Inferior parietal cortex (tissue), 1 donor: Measurements from ENCODE around the gene WNT9A.
"Not testable (repeated sequence)": the region's sequence is repeated elsewhere in the genome, so short reads cannot be mapped to it uniquely, and the experiment has no call there.

Experiments used
- DNase-seq: peaks from one replicate; pipeline ENCODE4 v3.0.0-alpha.2; 2016; ENCODE audit errors: extremely low spot score

The WNT9A gene

GRCh38 chr1:227910511-227911153 is 37.1 kb downstream of the WNT9A start:
- no peak for DNase-seq

GRCh38 chr1:227909923-227910328 is 37.8 kb downstream of the WNT9A start:
- not testable (repeated sequence) for DNase-seq

- DNase-seq, result no peak
These were observed 38.5 kb downstream of the WNT9A start for GRCh38 chr1:227909188-227909587.

GRCh38 chr1:227908359-227908758 is 39.4 kb downstream of the WNT9A start:
- DNase-seq, result no peak

- no peak for DNase-seq
These were observed 40.2 kb downstream of the WNT9A start for GRCh38 chr1:227907439-227908015.

GRCh38 chr1:227906550-227907071 is 41.1 kb downstream of the WNT9A start:
- no peak for DNase-seq

- no peak for DNase-seq
These were observed 41.9 kb downstream of the WNT9A start for GRCh38 chr1:227905573-227906487.

- DNase-seq, result no peak
These were observed 43.0 kb downstream of the WNT9A start for GRCh38 chr1:227904541-227905335.

GRCh38 chr1:227903614-227904501 is 43.9 kb downstream of the WNT9A start:
- DNase-seq, result no peak

GRCh38 chr1:227903061-227903521 is 44.6 kb downstream of the WNT9A start:
- no peak for DNase-seq

- DNase-seq, result no peak
These were observed 45.1 kb downstream of the WNT9A start for GRCh38 chr1:227902641-227902990.

- no peak for DNase-seq
These were observed 45.7 kb downstream of the WNT9A start for GRCh38 chr1:227901906-227902640.

- DNase-seq, result no peak
These were observed 46.4 kb downstream of the WNT9A start for GRCh38 chr1:227901239-227901905.

- no peak for DNase-seq
These were observed 47.1 kb downstream of the WNT9A start for GRCh38 chr1:227900571-227901051.

- DNase-seq, result no peak
These were observed 47.8 kb downstream of the WNT9A start for GRCh38 chr1:227899820-227900449.

GRCh38 chr1:227899141-227899819 is 48.5 kb downstream of the WNT9A start:
- DNase-seq, result no peak

- DNase-seq, result no peak
These were observed 49.1 kb downstream of the WNT9A start for GRCh38 chr1:227898502-227899140.
